NT2/D1 (cell line): ENCODE measurements around the gene ZSCAN5B.

Source experiments
- SUZ12 ChIP-seq: IDR thresholded peaks from 2 replicates; pipeline ENCODE4 v1.6.1; 2011; ENCODE audit not compliant: insufficient read length, insufficient read depth; ENCODE audit errors: extremely low read depth
- YY1 ChIP-seq: IDR thresholded peaks from 2 replicates; pipeline ENCODE4 v1.6.1; 2011; ENCODE audit not compliant: insufficient read length, insufficient read depth
- ZNF274 ChIP-seq: IDR thresholded peaks from 2 replicates; pipeline ENCODE4 v1.6.1; 2011; ENCODE audit warnings: mild to moderate bottlenecking, low read depth, low read length

GRCh38 chr19:56148096-56148495 is 49.5 kb downstream of the ZSCAN5B start:
- TF ChIP-seq SUZ12: no peak
- TF ChIP-seq YY1: no peak
- no peak for TF ChIP-seq ZNF274
